ENCODE results near the gene FASLG. TPM values are rescaled to one million over a fixed set of nuclear protein-coding genes. Genes with fewer than 3 reads are reported as not detected.

The FASLG gene
- total RNA-seq, 1 experiment from 2014 or later, result not detected

- TF ChIP-seq RORB (CRISPR knock-in tag; IDR thresholded peaks at IDR 0.05) (no peak), CREB1 (CRISPR knock-in tag; IDR thresholded peaks at IDR 0.05) (no peak), CREM (CRISPR knock-in tag; IDR thresholded peaks at IDR 0.05) (no peak), PRDM15 (CRISPR knock-in tag; IDR thresholded peaks at IDR 0.05) (no peak), NR1H2 (CRISPR knock-in tag; IDR thresholded peaks at IDR 0.05) (no peak), IRF2 (CRISPR knock-in tag; IDR thresholded peaks at IDR 0.05; ENCODE audit: borderline replicate concordance, low read depth) (no peak), FOXP4 (CRISPR knock-in tag; IDR thresholded peaks at IDR 0.05) (no peak), TEAD4 (CRISPR knock-in tag; IDR thresholded peaks at IDR 0.05) (no peak), NFYB (CRISPR knock-in tag; conservative IDR thresholded peaks at IDR 0.05; ENCODE audit: low read depth) (no peak), HMGXB4 (CRISPR knock-in tag; IDR thresholded peaks at IDR 0.05) (no peak), ZMAT4 (CRISPR knock-in tag; IDR thresholded peaks at IDR 0.05) (no peak), JAZF1 (CRISPR knock-in tag; IDR thresholded peaks at IDR 0.05) (no peak), MLX (CRISPR knock-in tag; IDR thresholded peaks at IDR 0.05) (no peak), TP53 (CRISPR knock-in tag; IDR thresholded peaks at IDR 0.05) (no peak)
- DNase-seq (ENCODE audit: low spot score), result no peak
- H3K9me3 Mint-ChIP-seq, result peaks cover 39% of the 10 kb centered on the region
- H3K4me3 Mint-ChIP-seq, result no peak overlapping the region
- peaks cover 7% of the 10 kb centered on the region for H3K36me3 Mint-ChIP-seq
- ChIA-PET POLR2A (no interaction called here), CTCF (no interaction called here)
- H3K27ac Mint-ChIP-seq, result no peak overlapping the region
- no peak for ATAC-seq
- no peaks in the 10 kb centered on the region for H3K27me3 Mint-ChIP-seq (ENCODE audit: low read depth)
- H3K4me1 Mint-ChIP-seq, result peaks cover 4% of the 10 kb centered on the region
These were observed 29.7 kb upstream of the FASLG start for GRCh38 chr1:172629170-172629569.

GRCh38 chr1:172629638-172630037, 29.3 kb upstream of the FASLG start:
- CTCF ChIA-PET, result no interaction called here
- Mint-ChIP-seq H3K4me3 (no peak overlapping the region), H3K36me3 (peaks cover 7% of the 10 kb centered on the region), H3K9me3 (peaks cover 39% of the 10 kb centered on the region), H3K27ac (no peak overlapping the region), H3K27me3 (ENCODE audit: low read depth) (no peaks in the 10 kb centered on the region), H3K4me1 (peaks cover 4% of the 10 kb centered on the region)
- ATAC-seq (no peak), DNase-seq (ENCODE audit: low spot score) (no peak)
- POLR2A ChIA-PET, result no interaction called here
- TF ChIP-seq NR2C2 (CRISPR knock-in tag; IDR thresholded peaks at IDR 0.05), result no peak
- TF ChIP-seq TEAD1 (CRISPR knock-in tag; IDR thresholded peaks at IDR 0.05), result no peak
- TF ChIP-seq GTF2I (CRISPR knock-in tag; conservative IDR thresholded peaks at IDR 0.05), result no peak
- TF ChIP-seq FOXJ3 (CRISPR knock-in tag; IDR thresholded peaks at IDR 0.05; ENCODE audit: borderline replicate concordance), result no peak
- no peak for TF ChIP-seq ZBTB21 (CRISPR knock-in tag; IDR thresholded peaks at IDR 0.05; ENCODE audit: borderline replicate concordance)
- no peak for TF ChIP-seq CTCF (IDR thresholded peaks at IDR 0.05)
- no peak for TF ChIP-seq MAX (CRISPR knock-in tag; IDR thresholded peaks at IDR 0.05)
- TF ChIP-seq SMAD4 (CRISPR knock-in tag; IDR thresholded peaks at IDR 0.05), result no peak
- no peak for TF ChIP-seq SMAD3 (CRISPR knock-in tag; IDR thresholded peaks at IDR 0.05; ENCODE audit: borderline replicate concordance)
- TF ChIP-seq ZNF263 (CRISPR knock-in tag; IDR thresholded peaks at IDR 0.05; ENCODE audit: low read depth), result no peak
- TF ChIP-seq E2F1 (CRISPR knock-in tag; IDR thresholded peaks at IDR 0.05), result no peak
- TF ChIP-seq CBFB (CRISPR knock-in tag; IDR thresholded peaks at IDR 0.05; ENCODE audit: low read depth), result no peak

Data from WTC11 (cell line).